GM13976 (cell line): Measurements from ENCODE around the gene CDK3.

Source experiments
- DNase-seq: peaks from one replicate; pipeline ENCODE4 v3.0.0; 2012; ENCODE audit warnings: low spot score
- in situ Hi-C: fragments of 300-500 bp; cut with MboI; formaldehyde crosslinking; loops from one replicate; pipeline ENCODE4 v1.12.0; 2022; ENCODE audit warnings: low sequenced_read_pairs, mixed read lengths, inconsistent platforms; ENCODE audit not compliant: unreplicated experiment
- TF ChIP-seq, protein P1 (sequence below): IDR thresholded peaks from 2 replicates; pipeline ENCODE4 v1.5.1; 2012; ENCODE audit warnings: borderline replicate concordance, mild to moderate bottlenecking; ENCODE audit not compliant: insufficient read depth; ENCODE audit errors: extremely low read depth, missing control alignments, control extremely low read depth

Gene CDK3

DNA sequence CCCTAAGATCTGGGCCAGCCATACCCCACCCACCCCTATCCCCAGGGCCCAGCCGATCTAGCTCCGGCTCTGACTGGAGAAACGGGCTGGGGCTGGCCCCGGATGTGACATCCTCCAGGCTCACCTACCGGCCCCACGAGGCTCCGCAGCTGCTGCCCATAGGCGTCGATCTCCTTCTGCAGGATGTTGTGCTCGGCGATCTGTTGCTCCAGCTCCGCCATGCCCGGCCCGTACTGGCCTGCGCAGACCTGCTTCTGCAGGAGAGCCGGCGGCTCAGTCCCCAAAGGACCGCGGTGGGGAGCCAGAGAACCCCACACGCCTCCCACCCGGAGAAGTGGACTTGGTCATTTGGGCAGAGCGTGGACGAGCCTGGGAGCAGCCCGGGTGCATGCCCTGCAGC is 21.6 kb downstream of the CDK3 start:
- DNase-seq: no peak
- TF ChIP-seq, protein P1, sequence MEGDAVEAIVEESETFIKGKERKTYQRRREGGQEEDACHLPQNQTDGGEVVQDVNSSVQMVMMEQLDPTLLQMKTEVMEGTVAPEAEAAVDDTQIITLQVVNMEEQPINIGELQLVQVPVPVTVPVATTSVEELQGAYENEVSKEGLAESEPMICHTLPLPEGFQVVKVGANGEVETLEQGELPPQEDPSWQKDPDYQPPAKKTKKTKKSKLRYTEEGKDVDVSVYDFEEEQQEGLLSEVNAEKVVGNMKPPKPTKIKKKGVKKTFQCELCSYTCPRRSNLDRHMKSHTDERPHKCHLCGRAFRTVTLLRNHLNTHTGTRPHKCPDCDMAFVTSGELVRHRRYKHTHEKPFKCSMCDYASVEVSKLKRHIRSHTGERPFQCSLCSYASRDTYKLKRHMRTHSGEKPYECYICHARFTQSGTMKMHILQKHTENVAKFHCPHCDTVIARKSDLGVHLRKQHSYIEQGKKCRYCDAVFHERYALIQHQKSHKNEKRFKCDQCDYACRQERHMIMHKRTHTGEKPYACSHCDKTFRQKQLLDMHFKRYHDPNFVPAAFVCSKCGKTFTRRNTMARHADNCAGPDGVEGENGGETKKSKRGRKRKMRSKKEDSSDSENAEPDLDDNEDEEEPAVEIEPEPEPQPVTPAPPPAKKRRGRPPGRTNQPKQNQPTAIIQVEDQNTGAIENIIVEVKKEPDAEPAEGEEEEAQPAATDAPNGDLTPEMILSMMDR: no peak
- in situ Hi-C loops: no loop called here

GRCh38 chr17:76022973-76023899 is 22.6 kb downstream of the CDK3 start:
- in situ Hi-C loops: no loop called here
- no peak for DNase-seq
- TF ChIP-seq, protein P1: no peak

GRCh38 chr17:76023900-76024237 is 23.2 kb downstream of the CDK3 start:
- DNase-seq: no peak
- in situ Hi-C loops: no loop called here
- TF ChIP-seq, protein P1: no peak

DNA sequence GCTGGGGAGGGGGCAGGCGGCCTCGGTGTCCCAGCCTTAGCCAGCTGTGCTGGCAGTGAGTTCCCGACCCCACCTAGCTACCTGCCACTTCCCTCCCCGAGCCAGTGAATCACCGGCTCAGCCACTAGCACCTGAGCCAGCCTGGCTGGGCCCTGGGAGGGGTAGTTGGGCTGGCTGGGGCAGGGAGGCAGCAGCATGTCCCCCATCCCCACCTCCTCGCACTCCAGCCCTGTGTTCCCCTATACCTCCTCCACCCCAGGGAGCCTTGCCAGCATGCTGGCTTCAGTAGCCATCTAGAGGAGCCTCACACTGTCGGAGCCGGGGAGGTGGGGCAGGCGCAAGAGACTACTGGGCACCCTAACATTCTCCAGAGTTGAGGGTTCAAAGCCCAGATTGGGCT is 23.7 kb downstream of the CDK3 start:
- TF ChIP-seq, protein P1: no peak
- no peak for DNase-seq
- in situ Hi-C loops: no loop called here

GRCh38 chr17:76025294-76025693 is 24.6 kb downstream of the CDK3 start:
- DNase-seq: no peak
- TF ChIP-seq, protein P1: no peak
- in situ Hi-C loops: no loop called here

DNA sequence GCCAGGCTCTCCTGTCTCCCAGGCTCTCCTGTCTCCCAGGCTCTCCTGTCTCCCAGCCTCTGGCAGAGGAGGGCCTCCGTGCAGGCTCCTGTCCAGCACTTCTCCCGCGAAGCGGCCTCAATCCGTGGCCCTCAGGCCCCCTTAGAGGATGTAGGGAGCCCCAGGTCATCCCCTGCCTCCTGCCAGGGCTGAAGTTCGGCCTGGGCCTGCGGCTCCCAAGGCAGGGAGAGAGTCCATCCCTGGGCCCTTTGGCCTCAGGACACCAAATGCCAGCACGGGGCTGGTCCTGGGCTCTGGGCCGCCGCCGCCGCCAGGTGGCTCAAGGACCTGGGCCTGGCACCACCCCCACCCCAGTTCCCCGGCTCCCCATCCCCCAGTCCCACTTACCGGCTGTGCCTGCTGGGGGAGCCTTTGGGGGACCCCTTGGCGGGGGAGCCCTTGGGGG is 26.1 kb downstream of the CDK3 start:
- no peak for DNase-seq
- in situ Hi-C loops: no loop called here
- TF ChIP-seq, protein P1: no peak
